Fibroblast of lung (primary cell): ENCODE results near the gene GRAMD1A. TPM values are rescaled to one million over a fixed set of nuclear protein-coding genes. Genes with fewer than 3 reads are reported as not detected.
"Not testable (repeated sequence)": the region's sequence is repeated elsewhere in the genome, so short reads cannot be mapped to it uniquely, and the experiment has no call there.

Source experiments
- DNase-seq, 2 donors: peaks; one replicate each; pipeline versions ENCODE4 v3.0.0 to v3.0.0-alpha.2; 2010; ENCODE audit warnings: low read depth in 2 of 2
- H2AFZ ChIP-seq: 2 replicates; pipeline ENCODE4 v1.5.1; 2012; ENCODE audit warnings: low read length, control low read depth, inconsistent platforms
- H3K27ac ChIP-seq: 2 replicates; pipeline ENCODE4 v1.5.1; 2011; ENCODE audit warnings: low read length, control low read depth; ENCODE audit not compliant: insufficient read depth
- H3K27me3 ChIP-seq: 2 replicates; pipeline ENCODE4 v1.5.1; 2011; ENCODE audit warnings: mild to moderate bottlenecking, low read length; ENCODE audit not compliant: control insufficient read depth, insufficient read depth
- H3K36me3 ChIP-seq: 2 replicates; pipeline ENCODE4 v1.5.1; 2011; ENCODE audit warnings: low read length; ENCODE audit not compliant: control insufficient read depth, insufficient read depth
- H3K4me1 ChIP-seq: 2 replicates; pipeline ENCODE4 v1.5.1; 2011; ENCODE audit warnings: low read length; ENCODE audit not compliant: control insufficient read depth, insufficient read depth; ENCODE audit errors: extremely low read depth
- H3K4me2 ChIP-seq: 2 replicates; pipeline ENCODE4 v1.5.1; 2011; ENCODE audit warnings: low read length, control low read depth; ENCODE audit not compliant: insufficient read depth; ENCODE audit errors: extremely low read depth
- H3K4me3 ChIP-seq, 4 experiments: fragments of 200-600 bp in 1 of 4; sonication (generic) in 1 of 4; replicated peaks in 1 of 4; 2 replicates each; pipeline ENCODE4 v1.5.1; 2011 to 2016; ENCODE audit warnings: low read length in 4 of 4, low read depth in 3 of 4, mild to moderate bottlenecking in 3 of 4, control low read depth in 2 of 4, inconsistent platforms in 1 of 4, mixed read lengths in 1 of 4; ENCODE audit not compliant: insufficient read depth in 1 of 4; ENCODE audit errors: control extremely low read depth in 1 of 4
- H3K79me2 ChIP-seq: 2 replicates; pipeline ENCODE4 v1.5.1; 2012; ENCODE audit warnings: mild to moderate bottlenecking, low read length, inconsistent platforms; ENCODE audit not compliant: control insufficient read depth, insufficient read depth
- H3K9ac ChIP-seq: 2 replicates; pipeline ENCODE4 v1.5.1; 2011; ENCODE audit warnings: mild to moderate bottlenecking, low read length, control low read depth; ENCODE audit not compliant: insufficient read depth
- H3K9me3 ChIP-seq: 2 replicates; pipeline ENCODE4 v1.5.1; 2012; ENCODE audit warnings: low read depth, low read length; ENCODE audit not compliant: control insufficient read depth, insufficient read depth
- H4K20me1 ChIP-seq: 2 replicates; pipeline ENCODE4 v1.5.1; 2011; ENCODE audit warnings: low read length; ENCODE audit not compliant: control insufficient read depth, insufficient read depth; ENCODE audit errors: extremely low read depth
- EZH2 ChIP-seq: IDR thresholded peaks from 2 replicates; pipeline ENCODE4 v1.5.1; 2012; ENCODE audit warnings: low read length, control low read depth, mild to moderate bottlenecking; ENCODE audit errors: missing control alignments
- polyA plus RNA-seq, 2 donors: library from polyadenylated mRNA; depleted of rRNA in 1 of 2; stranded (reverse) in 1 of 2; unstranded in 1 of 2; fragments of >200 nt; gene quantifications; 2 replicates each; pipeline ENCODE4 v1.2.1, GENCODE V29; 2011 to 2012; ENCODE audit warnings: missing spikeins in 1 of 2
- total RNA-seq: library from RNA; depleted of rRNA; stranded (reverse); fragments of >200 nt; gene quantifications from 2 replicates; pipeline ENCODE4 v1.2.1, GENCODE V29; 2014
- TF ChIP-seq, protein P1 (sequence below), 2 donors: IDR thresholded peaks in 1 of 2; conservative IDR thresholded peaks in 1 of 2; 1 replicate in 1 of 2; 2 replicates in 1 of 2; pipeline ENCODE4 v1.5.1; 2011 to 2012; ENCODE audit warnings: low read length in 2 of 2, control low read depth in 1 of 2, inconsistent platforms in 1 of 2, low read depth in 1 of 2, mild to moderate bottlenecking in 1 of 2

Gene GRAMD1A
- total and polyA plus RNA-seq, 2 donors (not counting 1 experiment from before 2014, with no cell fraction given): 21.4 to 24.4 TPM

DNA sequence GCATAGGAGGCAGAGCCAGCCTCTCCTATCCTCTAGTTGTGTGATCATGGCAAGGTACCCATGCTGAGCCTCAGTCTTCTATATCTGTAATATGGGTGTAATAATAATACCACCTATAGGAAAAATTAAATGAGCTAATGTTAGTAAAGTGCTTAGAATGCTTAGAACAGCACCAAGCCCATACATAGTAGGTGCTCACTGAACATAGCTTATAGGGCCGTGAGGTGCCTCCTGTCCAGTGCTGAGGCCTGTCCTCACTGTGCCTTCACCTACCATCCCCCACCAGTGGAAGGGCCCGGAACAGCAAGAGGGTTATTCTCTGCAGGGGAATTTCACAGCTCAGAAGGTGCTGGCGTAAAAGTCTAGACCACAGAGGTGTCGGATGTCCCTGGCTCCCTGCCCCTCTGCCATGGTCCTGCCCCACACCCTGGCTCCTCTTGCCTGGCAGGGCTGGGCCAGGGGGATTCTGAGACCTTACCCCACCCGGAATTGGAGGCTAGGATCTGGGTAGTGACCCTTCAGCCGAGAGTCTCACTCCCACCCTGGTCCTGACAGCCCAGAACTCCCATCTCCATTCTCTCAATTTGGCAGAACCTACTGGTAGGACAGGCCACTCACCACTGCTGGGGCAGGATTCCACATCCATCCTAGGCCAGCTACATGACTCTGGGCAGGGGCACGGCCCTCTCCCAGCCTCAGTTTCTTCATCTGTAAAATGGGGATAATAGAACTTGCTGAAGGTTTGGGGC is 27.9 kb downstream of the GRAMD1A start:
- no peak overlapping the region for H3K9ac ChIP-seq
- no peaks in the 10 kb centered on the region for H3K9me3 ChIP-seq
- peak; percentile 47 to 58 for DNase-seq
- no peak overlapping the region for H2AFZ ChIP-seq
- no peak overlapping the region for H3K4me3 ChIP-seq
- no peak overlapping the region for H3K4me2 ChIP-seq
- H3K4me1 ChIP-seq: peaks cover 3% of the 10 kb centered on the region
- H3K79me2 ChIP-seq: no peaks in the 10 kb centered on the region
- H3K27ac ChIP-seq: no peak overlapping the region
- no peaks in the 10 kb centered on the region for H4K20me1 ChIP-seq
- no peak for TF ChIP-seq EZH2
- TF ChIP-seq, protein P1, sequence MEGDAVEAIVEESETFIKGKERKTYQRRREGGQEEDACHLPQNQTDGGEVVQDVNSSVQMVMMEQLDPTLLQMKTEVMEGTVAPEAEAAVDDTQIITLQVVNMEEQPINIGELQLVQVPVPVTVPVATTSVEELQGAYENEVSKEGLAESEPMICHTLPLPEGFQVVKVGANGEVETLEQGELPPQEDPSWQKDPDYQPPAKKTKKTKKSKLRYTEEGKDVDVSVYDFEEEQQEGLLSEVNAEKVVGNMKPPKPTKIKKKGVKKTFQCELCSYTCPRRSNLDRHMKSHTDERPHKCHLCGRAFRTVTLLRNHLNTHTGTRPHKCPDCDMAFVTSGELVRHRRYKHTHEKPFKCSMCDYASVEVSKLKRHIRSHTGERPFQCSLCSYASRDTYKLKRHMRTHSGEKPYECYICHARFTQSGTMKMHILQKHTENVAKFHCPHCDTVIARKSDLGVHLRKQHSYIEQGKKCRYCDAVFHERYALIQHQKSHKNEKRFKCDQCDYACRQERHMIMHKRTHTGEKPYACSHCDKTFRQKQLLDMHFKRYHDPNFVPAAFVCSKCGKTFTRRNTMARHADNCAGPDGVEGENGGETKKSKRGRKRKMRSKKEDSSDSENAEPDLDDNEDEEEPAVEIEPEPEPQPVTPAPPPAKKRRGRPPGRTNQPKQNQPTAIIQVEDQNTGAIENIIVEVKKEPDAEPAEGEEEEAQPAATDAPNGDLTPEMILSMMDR (conservative IDR thresholded peaks at IDR 0.05 in 1 of 2, IDR thresholded peaks at IDR 0.05 in 1 of 2; ENCODE audit: low read depth in 1 of 2, low read length in 2 of 2): no peak
- H3K36me3 ChIP-seq: peaks cover 13% of the 10 kb centered on the region
- no peaks in the 10 kb centered on the region for H3K27me3 ChIP-seq

GRCh38 chr19:35028600-35028885 is 28.4 kb downstream of the GRAMD1A start:
- H3K27me3 ChIP-seq, H3K4me2 ChIP-seq, H3K9me3 ChIP-seq, H3K4me1 ChIP-seq, H4K20me1 ChIP-seq, DNase-seq, H2AFZ ChIP-seq, H3K4me3 ChIP-seq, H3K27ac ChIP-seq, H3K9ac ChIP-seq, H3K79me2 ChIP-seq: not testable (repeated sequence)
- H3K36me3 ChIP-seq: peaks cover 11% of the 10 kb centered on the region

- not testable (repeated sequence) for H3K4me3 ChIP-seq, DNase-seq
Observed at GRCh38 chr19:35029275-35029736, 29.2 kb downstream of the GRAMD1A start.

GRCh38 chr19:35029737-35030256 is 29.7 kb downstream of the GRAMD1A start:
- Histone ChIP-seq H3K4me2 (peak overlapping the region; percentile 44), H2AFZ (no peak overlapping the region)

More at GRCh38 chr19:35029275-35029736, 29.2 kb downstream of the GRAMD1A start:
- H3K4me2 ChIP-seq, H3K27ac ChIP-seq, H3K79me2 ChIP-seq, H3K9me3 ChIP-seq, H3K9ac ChIP-seq, H4K20me1 ChIP-seq, H3K27me3 ChIP-seq, H3K4me1 ChIP-seq, H2AFZ ChIP-seq: not testable (repeated sequence)
- H3K36me3 ChIP-seq: peaks cover 13% of the 10 kb centered on the region

More at GRCh38 chr19:35029737-35030256, 29.7 kb downstream of the GRAMD1A start:
- Histone ChIP-seq H4K20me1 (no peaks in the 10 kb centered on the region), H3K9me3 (no peaks in the 10 kb centered on the region), H3K79me2 (no peaks in the 10 kb centered on the region), H3K36me3 (peaks cover 11% of the 10 kb centered on the region), H3K27ac (no peak overlapping the region), H3K9ac (peak overlapping the region; percentile 16), H3K4me1 (peaks cover 3% of the 10 kb centered on the region), H3K4me3 (peak overlapping the region; percentile 23 to 52 (median 30)), H3K27me3 (no peaks in the 10 kb centered on the region)
- DNase-seq: no peak
- no peak for TF ChIP-seq EZH2
- TF ChIP-seq, protein P1 (conservative IDR thresholded peaks at IDR 0.05 in 1 of 2, IDR thresholded peaks at IDR 0.05 in 1 of 2; ENCODE audit: low read depth in 1 of 2, low read length in 2 of 2): no peak
